GM18909 (cell line): ENCODE data around the gene GATA1.

ENCODE experiments used
- ATAC-seq: cut with Tn5 transposase; IDR thresholded peaks from one replicate; pipeline ENCODE4 v1.9.1; 2021; ENCODE audit warnings: mild to moderate bottlenecking; ENCODE audit not compliant: unreplicated experiment, poor library complexity

The GATA1 gene

GRCh38 chrX:48786341-48786800, at the start of gene GATA1:
Gene GATA1 (plus strand): TSS chrX:48786590. CDS start chrX:48791110, 4,520 bp downstream.
- ATAC-seq = no peak

- no peak for ATAC-seq
Measured at GRCh38 chrX:48736878-48737212, 49.5 kb upstream of the GATA1 start.

GRCh38 chrX:48737213-48737938, 49.0 kb upstream of the GATA1 start:
- ATAC-seq = peak; percentile 97

GRCh38 chrX:48737940-48738339, 48.5 kb upstream of the GATA1 start:
- no peak for ATAC-seq

- no peak for ATAC-seq
Measured at GRCh38 chrX:48741834-48742233, 44.6 kb upstream of the GATA1 start.

- no peak for ATAC-seq
Measured at GRCh38 chrX:48745222-48745621, 41.2 kb upstream of the GATA1 start.

- no peak for ATAC-seq
Measured at GRCh38 chrX:48747415-48748016, 38.9 kb upstream of the GATA1 start.

- no peak for ATAC-seq
Measured at GRCh38 chrX:48749182-48749581, 37.2 kb upstream of the GATA1 start.

GRCh38 chrX:48751343-48751742, 35.0 kb upstream of the GATA1 start:
- ATAC-seq = no peak

GRCh38 chrX:48752498-48752897, 33.9 kb upstream of the GATA1 start:
- ATAC-seq = no peak

GRCh38 chrX:48753708-48754228, 32.6 kb upstream of the GATA1 start:
- ATAC-seq = no peak

GRCh38 chrX:48754238-48754637, 32.2 kb upstream of the GATA1 start:
- no peak for ATAC-seq

GRCh38 chrX:48761674-48762471, 24.5 kb upstream of the GATA1 start, which contains the start of gene GLOD5:
Gene GLOD5 (plus strand): TSS chrX:48761747. CDS start chrX:48761791, 44 bp downstream.
- no peak for ATAC-seq

GRCh38 chrX:48769230-48769629, 17.2 kb upstream of the GATA1 start:
- ATAC-seq = no peak

- no peak for ATAC-seq
Measured at GRCh38 chrX:48770296-48770695, 16.1 kb upstream of the GATA1 start.

- ATAC-seq = no peak
Measured at GRCh38 chrX:48772602-48773001, 13.8 kb upstream of the GATA1 start.

- no peak for ATAC-seq
Measured at GRCh38 chrX:48776818-48777439, 9.5 kb upstream of the GATA1 start.

- ATAC-seq = no peak
Measured at GRCh38 chrX:48779399-48779798, 7.0 kb upstream of the GATA1 start.

- no peak for ATAC-seq
Measured at GRCh38 chrX:48781705-48782104, 4.7 kb upstream of the GATA1 start.

- ATAC-seq = no peak
Measured at GRCh38 chrX:48782216-48782615, 4.2 kb upstream of the GATA1 start.
